Endothelial cell of umbilical vein (primary cell): Measurements from ENCODE around the gene YTHDF1. TPM values are rescaled to one million over a fixed set of nuclear protein-coding genes. Genes with fewer than 3 reads are reported as not detected.

Source experiments
- BruUV-seq: library from RNA; stranded (reverse); fragments of 400-500 nt; replicated peaks from 2 replicates; lab custom pipeline; 2021; lab: Mats Ljungman, UMichigan
- CTCF ChIA-PET: fragments of 300-600, 350-600 bp; sonication (Branson Sonifier 250); formaldehyde crosslinking; loops from one replicate; lab custom pipeline; 2021; ENCODE audit warnings: antibody characterized with exemption, inconsistent platforms; lab: Charles Lee
- POLR2A ChIA-PET: fragments of 300-600, 350-600 bp; sonication (Branson Sonifier 250); formaldehyde crosslinking; loops from one replicate; lab custom pipeline; 2021; ENCODE audit warnings: antibody characterized with exemption, inconsistent platforms; lab: Charles Lee
- DNase-seq: peaks from one replicate; pipeline ENCODE4 v3.0.0-alpha.2; 2011; ENCODE audit warnings: low read depth, low spot score
- FAIRE-seq: peaks from 2 replicates; lab custom pipeline; 2011; peaks lifted over from hg19 to GRCh38; lab: Jason Lieb, UNC
- H2AFZ ChIP-seq: 2 replicates; pipeline ENCODE4 v1.6.0; 2012; ENCODE audit warnings: low read depth, low read length, control low read depth, inconsistent platforms
- H3K27ac ChIP-seq: 2 replicates; pipeline ENCODE4 v1.5.1; 2011; ENCODE audit warnings: low read depth, mild to moderate bottlenecking, control low read depth, low read length, moderate library complexity; ENCODE audit not compliant: insufficient read depth
- H3K27me3 ChIP-seq, 2 experiments: 2 replicates each; pipeline versions ENCODE4 v1.6.0 to v1.6.1; 2011; ENCODE audit warnings: low read length in 2 of 2, mixed read lengths in 1 of 2; ENCODE audit not compliant: control insufficient read depth in 2 of 2, insufficient read depth in 2 of 2
- H3K36me3 ChIP-seq, 2 experiments: 2 replicates in 1 of 2; 3 replicates in 1 of 2; pipeline ENCODE4 v1.5.1; 2011; ENCODE audit warnings: low read length in 2 of 2, mild to moderate bottlenecking in 1 of 2, moderate library complexity in 1 of 2; ENCODE audit not compliant: control insufficient read depth in 2 of 2, insufficient read depth in 2 of 2; ENCODE audit errors: extremely low read depth in 1 of 2
- H3K4me1 ChIP-seq: 3 replicates; pipeline ENCODE4 v1.5.1; 2011; ENCODE audit warnings: mild to moderate bottlenecking, low read length; ENCODE audit not compliant: control insufficient read depth, insufficient read depth; ENCODE audit errors: extremely low read depth
- H3K4me2 ChIP-seq: 2 replicates; pipeline ENCODE4 v1.6.1; 2011; ENCODE audit warnings: low read length, control low read depth, mixed read lengths; ENCODE audit not compliant: insufficient read depth
- H3K4me3 ChIP-seq, 3 experiments: fragments of 200-600 bp in 1 of 3; sonication (generic), shearing (Covaris generic) in 1 of 3; replicated peaks in 1 of 3; 2 replicates each; pipeline ENCODE4 v1.5.1; 2011 to 2016; ENCODE audit warnings: control low read depth in 3 of 3, low read length in 3 of 3, mild to moderate bottlenecking in 2 of 3, inconsistent platforms in 1 of 3, low read depth in 1 of 3, moderate library complexity in 1 of 3; ENCODE audit not compliant: insufficient read depth in 1 of 3
- H3K79me2 ChIP-seq: 2 replicates; pipeline ENCODE4 v1.6.0; 2012; ENCODE audit warnings: low read length, inconsistent platforms; ENCODE audit not compliant: control insufficient read depth, insufficient read depth
- H3K9ac ChIP-seq: replicated peaks from 2 replicates; pipeline ENCODE3; 2011; ENCODE audit warnings: low read length, control low read depth; ENCODE audit not compliant: insufficient read depth; ENCODE audit errors: extremely low read depth
- H3K9me1 ChIP-seq: replicated peaks from 3 replicates; pipeline ENCODE4 v1.6.0; 2011; ENCODE audit warnings: mild to moderate bottlenecking, low read length; ENCODE audit not compliant: control insufficient read depth, insufficient read depth; ENCODE audit errors: extremely low read depth
- H3K9me3 ChIP-seq: replicated peaks from 2 replicates; pipeline ENCODE4 v1.5.1; 2012; ENCODE audit warnings: low read length, inconsistent platforms; ENCODE audit not compliant: control insufficient read depth, insufficient read depth
- H4K20me1 ChIP-seq: replicated peaks from 2 replicates; pipeline ENCODE3; 2011; ENCODE audit warnings: mild to moderate bottlenecking, low read length; ENCODE audit not compliant: control insufficient read depth, insufficient read depth; ENCODE audit errors: extremely low read depth
- EZH2 ChIP-seq: IDR thresholded peaks from 2 replicates; pipeline ENCODE4 v1.6.1; 2012; ENCODE audit warnings: borderline replicate concordance, low read depth, mild to moderate bottlenecking, moderate library complexity, low read length, inconsistent platforms; ENCODE audit not compliant: severe bottlenecking
- FOS ChIP-seq: IDR thresholded peaks from 2 replicates; pipeline ENCODE4 v1.6.1; 2011; ENCODE audit warnings: mild to moderate bottlenecking, low read length, moderate library complexity, borderline replicate concordance; ENCODE audit not compliant: insufficient read depth
- GATA2 ChIP-seq: IDR thresholded peaks from 2 replicates; pipeline ENCODE4 v1.7.0; 2011; ENCODE audit warnings: low read depth, mild to moderate bottlenecking, moderate library complexity, mixed read lengths, low read length; ENCODE audit not compliant: insufficient read length, insufficient read depth
- JUN ChIP-seq: IDR thresholded peaks from 2 replicates; pipeline ENCODE4 v1.6.1; 2011; ENCODE audit warnings: borderline replicate concordance, low read depth; ENCODE audit not compliant: insufficient read length, insufficient read depth
- MYC ChIP-seq: IDR thresholded peaks from one replicate; pipeline ENCODE4 v1.6.1; 2011; ENCODE audit warnings: mild to moderate bottlenecking, low read depth, low read length
- POLR2A ChIP-seq: IDR thresholded peaks from 2 replicates; pipeline ENCODE4 v1.6.1; 2012; ENCODE audit warnings: low read depth, mild to moderate bottlenecking, control low read depth, low read length
- POLR2AphosphoS5 ChIP-seq: IDR thresholded peaks from 2 replicates; pipeline ENCODE4 v1.6.1; 2012; ENCODE audit warnings: low read depth, mild to moderate bottlenecking, control low read depth, low read length, moderate library complexity; ENCODE audit not compliant: insufficient read depth
- dilution Hi-C: fragments of 300-500 bp; cut with MboI; formaldehyde crosslinking; loops from one replicate; pipeline ENCODE4 v1.15.0; 2019; ENCODE audit warnings: low sequenced_read_pairs; ENCODE audit not compliant: extremely low pct_ligation_motif_present
- intact Hi-C: fragments of 100-400 bp; cut with micrococcal nuclease; formaldehyde crosslinking; loops from one replicate; pipeline ENCODE4 v1.10.0; 2022
- polyA plus RNA-seq, 4 experiments: library from polyadenylated mRNA; depleted of rRNA in 3 of 4; stranded (reverse) in 3 of 4; unstranded in 1 of 4; fragments of >200 nt; gene quantifications; 2 replicates each; pipeline versions ENCODE4 v1.2.1 to v1.2.3, GENCODE V29; 2011 to 2012; ENCODE audit warnings: missing spikeins in 1 of 4
- total RNA-seq: library from RNA; stranded (reverse); gene quantifications from 2 replicates; pipeline ENCODE4 v1.2.3, GENCODE V29; 2021
- TF ChIP-seq, protein P1 (sequence below): IDR thresholded peaks from 2 replicates; pipeline ENCODE4 v1.6.1; 2011; ENCODE audit not compliant: insufficient read depth, insufficient read length
- TF ChIP-seq, protein P2 (sequence below), 2 donors: IDR thresholded peaks; 1 replicate in 1 of 2; 2 replicates in 1 of 2; pipeline ENCODE4 v1.5.1; 2011; ENCODE audit warnings: low read length in 2 of 2, mild to moderate bottlenecking in 2 of 2, moderate library complexity in 2 of 2, control low read depth in 1 of 2, inconsistent platforms in 1 of 2, low read depth in 1 of 2; ENCODE audit not compliant: insufficient read depth in 1 of 2; ENCODE audit errors: extremely low read depth in 1 of 2

Gene YTHDF1
- total and polyA plus RNA-seq, 2 donors (not counting 3 experiments of a cell fraction or from before 2014, with no cell fraction given) = 25.2 to 44.4 TPM

DNA sequence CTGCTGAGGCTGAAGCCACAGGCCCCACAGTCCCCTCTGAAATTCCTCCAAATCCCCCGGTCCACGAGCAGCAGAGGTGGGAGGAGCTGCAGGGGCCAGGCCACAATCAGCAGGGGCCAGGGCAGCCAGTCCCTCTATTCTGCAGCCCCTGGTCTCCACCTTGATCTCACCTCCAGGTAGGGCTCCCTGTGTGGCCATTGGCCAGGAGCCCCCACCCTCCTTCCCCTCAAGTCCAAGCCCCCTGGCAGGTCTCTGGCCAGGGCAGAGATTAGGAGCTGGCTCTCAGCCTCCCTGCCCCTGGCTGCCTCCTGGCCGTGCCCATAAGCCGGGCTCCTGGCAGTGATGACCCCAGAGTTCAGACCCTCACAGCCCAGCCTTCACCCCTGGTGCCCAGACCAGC is 34.7 kb downstream of the YTHDF1 start:
- Histone ChIP-seq H3K4me2 (no peak overlapping the region), H3K27ac (no peak overlapping the region), H3K36me3 (no peaks in the 10 kb centered on the region), H3K4me1 (no peaks in the 10 kb centered on the region), H3K9me1 (no peaks in the 10 kb centered on the region), H3K79me2 (no peaks in the 10 kb centered on the region), H3K4me3 (no peak overlapping the region), H3K9me3 (no peaks in the 10 kb centered on the region), H2AFZ (no peak overlapping the region), H3K27me3 (peaks cover 25 to 34% of the 10 kb centered on the region in 2 experiments), H4K20me1 (no peaks in the 10 kb centered on the region), H3K9ac (no peak overlapping the region)
- ChIA-PET CTCF (interaction anchor here (1.3 to 2.5 kb wide), 8 partner anchors 16 to 209 kb away, joined by 3 to 13 read pairs (median 5); no protein-coding TSS in a partner anchor), POLR2A (no interaction called here)
- FAIRE-seq = no peak
- BruUV-seq = no TSS peak
- dilution Hi-C loops = no loop called here
- intact Hi-C loops = loop anchor here (5.0 kb wide), 1 partner anchor 36 kb away; the partner anchor contains the start of gene YTHDF1
- DNase-seq = no peak
- TF ChIP-seq EZH2 = no peak
- no peak for TF ChIP-seq MYC
- TF ChIP-seq, protein P1, sequence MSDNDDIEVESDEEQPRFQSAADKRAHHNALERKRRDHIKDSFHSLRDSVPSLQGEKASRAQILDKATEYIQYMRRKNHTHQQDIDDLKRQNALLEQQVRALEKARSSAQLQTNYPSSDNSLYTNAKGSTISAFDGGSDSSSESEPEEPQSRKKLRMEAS = no peak
- TF ChIP-seq FOS = no peak
- TF ChIP-seq GATA2 = no peak
- TF ChIP-seq, protein P2, sequence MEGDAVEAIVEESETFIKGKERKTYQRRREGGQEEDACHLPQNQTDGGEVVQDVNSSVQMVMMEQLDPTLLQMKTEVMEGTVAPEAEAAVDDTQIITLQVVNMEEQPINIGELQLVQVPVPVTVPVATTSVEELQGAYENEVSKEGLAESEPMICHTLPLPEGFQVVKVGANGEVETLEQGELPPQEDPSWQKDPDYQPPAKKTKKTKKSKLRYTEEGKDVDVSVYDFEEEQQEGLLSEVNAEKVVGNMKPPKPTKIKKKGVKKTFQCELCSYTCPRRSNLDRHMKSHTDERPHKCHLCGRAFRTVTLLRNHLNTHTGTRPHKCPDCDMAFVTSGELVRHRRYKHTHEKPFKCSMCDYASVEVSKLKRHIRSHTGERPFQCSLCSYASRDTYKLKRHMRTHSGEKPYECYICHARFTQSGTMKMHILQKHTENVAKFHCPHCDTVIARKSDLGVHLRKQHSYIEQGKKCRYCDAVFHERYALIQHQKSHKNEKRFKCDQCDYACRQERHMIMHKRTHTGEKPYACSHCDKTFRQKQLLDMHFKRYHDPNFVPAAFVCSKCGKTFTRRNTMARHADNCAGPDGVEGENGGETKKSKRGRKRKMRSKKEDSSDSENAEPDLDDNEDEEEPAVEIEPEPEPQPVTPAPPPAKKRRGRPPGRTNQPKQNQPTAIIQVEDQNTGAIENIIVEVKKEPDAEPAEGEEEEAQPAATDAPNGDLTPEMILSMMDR (IDR thresholded peaks at IDR 0.05; ENCODE audit: extremely low read depth in 1 of 2, insufficient read depth in 1 of 2, low read depth in 1 of 2, low read length in 2 of 2) = no peak
- TF ChIP-seq JUN = no peak
- no peak for TF ChIP-seq POLR2AphosphoS5
- no peak for TF ChIP-seq POLR2A
